ENCODE measurements around the gene HS6ST3.

DNA sequence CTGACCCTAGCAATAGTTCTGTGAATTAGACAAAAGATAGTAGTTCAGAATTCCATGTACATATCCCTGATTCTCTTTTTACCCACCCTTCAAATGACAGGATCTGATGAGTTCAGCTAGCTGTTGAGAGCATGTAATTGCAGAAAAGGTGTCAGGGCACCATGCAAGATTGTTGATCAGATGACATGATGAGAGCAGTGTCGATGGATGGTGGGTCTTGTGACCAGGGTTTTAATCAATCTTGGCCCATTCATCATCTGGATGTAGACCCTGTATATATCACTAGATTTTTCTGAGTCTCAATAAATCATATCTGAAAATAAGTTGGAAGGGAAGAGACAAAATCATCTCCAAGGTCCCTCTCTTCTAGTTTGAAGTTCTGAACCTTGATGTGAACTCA, 525.3 kb downstream of the HS6ST3 start:
- no peak for TF ChIP-seq EZH2 (IDR thresholded peaks at IDR 0.05; ENCODE audit: low read length, missing control alignments)
- TF ChIP-seq, protein P1, sequence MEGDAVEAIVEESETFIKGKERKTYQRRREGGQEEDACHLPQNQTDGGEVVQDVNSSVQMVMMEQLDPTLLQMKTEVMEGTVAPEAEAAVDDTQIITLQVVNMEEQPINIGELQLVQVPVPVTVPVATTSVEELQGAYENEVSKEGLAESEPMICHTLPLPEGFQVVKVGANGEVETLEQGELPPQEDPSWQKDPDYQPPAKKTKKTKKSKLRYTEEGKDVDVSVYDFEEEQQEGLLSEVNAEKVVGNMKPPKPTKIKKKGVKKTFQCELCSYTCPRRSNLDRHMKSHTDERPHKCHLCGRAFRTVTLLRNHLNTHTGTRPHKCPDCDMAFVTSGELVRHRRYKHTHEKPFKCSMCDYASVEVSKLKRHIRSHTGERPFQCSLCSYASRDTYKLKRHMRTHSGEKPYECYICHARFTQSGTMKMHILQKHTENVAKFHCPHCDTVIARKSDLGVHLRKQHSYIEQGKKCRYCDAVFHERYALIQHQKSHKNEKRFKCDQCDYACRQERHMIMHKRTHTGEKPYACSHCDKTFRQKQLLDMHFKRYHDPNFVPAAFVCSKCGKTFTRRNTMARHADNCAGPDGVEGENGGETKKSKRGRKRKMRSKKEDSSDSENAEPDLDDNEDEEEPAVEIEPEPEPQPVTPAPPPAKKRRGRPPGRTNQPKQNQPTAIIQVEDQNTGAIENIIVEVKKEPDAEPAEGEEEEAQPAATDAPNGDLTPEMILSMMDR (conservative IDR thresholded peaks at IDR 0.05 in 1 of 2, IDR thresholded peaks at IDR 0.05 in 1 of 2; ENCODE audit: low read depth in 1 of 2, low read length in 2 of 2): no peak
